Activated naive CD8-positive, alpha-beta T cell (primary cell): ENCODE measurements around the gene APOBEC3C.
"Not testable (repeated sequence)": the region's sequence is repeated elsewhere in the genome, so short reads cannot be mapped to it uniquely, and the experiment has no call there.

Experiments
- H3K27ac Mint-ChIP-seq: one replicate; pipeline ENCODE4 v1.8.0; 2021; ENCODE audit warnings: mixed read lengths
- H3K27me3 Mint-ChIP-seq: one replicate; pipeline ENCODE4 v1.8.0; 2021; ENCODE audit warnings: mixed read lengths
- H3K36me3 Mint-ChIP-seq: one replicate; pipeline ENCODE4 v1.8.0; 2021; ENCODE audit warnings: mixed read lengths
- H3K4me1 Mint-ChIP-seq: one replicate; pipeline ENCODE4 v1.8.0; 2021; ENCODE audit warnings: low read depth, mixed read lengths
- H3K4me3 Mint-ChIP-seq: one replicate; pipeline ENCODE4 v1.8.0; 2021; ENCODE audit warnings: mild to moderate bottlenecking, mixed read lengths
- H3K9me3 Mint-ChIP-seq: one replicate; pipeline ENCODE4 v1.8.0; 2021; ENCODE audit warnings: low read depth, mixed read lengths

Gene APOBEC3C

GRCh38 chr22:39026509-39027150 lies 12.6 kb downstream of the APOBEC3C start:
- H3K4me1 Mint-ChIP-seq = peaks cover 49% of the 10 kb centered on the region

GRCh38 chr22:39027717-39028116 lies 13.7 kb downstream of the APOBEC3C start:
- Mint-ChIP-seq H3K36me3 (peaks cover 3% of the 10 kb centered on the region), H3K4me3 (peak overlapping the region; percentile 61), H3K9me3 (no peaks in the 10 kb centered on the region)

More at GRCh38 chr22:39026509-39027150, 12.6 kb downstream of the APOBEC3C start:
- Mint-ChIP-seq H3K27me3 (no peaks in the 10 kb centered on the region), H3K9me3 (no peaks in the 10 kb centered on the region), H3K4me3 (no peak overlapping the region), H3K27ac (peak overlapping the region; percentile 76), H3K36me3 (peaks cover 3% of the 10 kb centered on the region)

GRCh38 chr22:39028281-39028680 lies 14.2 kb downstream of the APOBEC3C start:
- Mint-ChIP-seq H3K4me3 (no peak overlapping the region), H3K36me3 (peaks cover 3% of the 10 kb centered on the region), H3K27ac (peak overlapping the region; percentile 87), H3K4me1 (peaks cover 39% of the 10 kb centered on the region), H3K9me3 (no peaks in the 10 kb centered on the region), H3K27me3 (no peaks in the 10 kb centered on the region)

More at GRCh38 chr22:39027717-39028116, 13.7 kb downstream of the APOBEC3C start:
- Mint-ChIP-seq H3K27me3 (no peaks in the 10 kb centered on the region), H3K27ac (peak overlapping the region; percentile 87), H3K4me1 (peaks cover 40% of the 10 kb centered on the region)

GRCh38 chr22:39029227-39029626 lies 15.2 kb downstream of the APOBEC3C start:
- Mint-ChIP-seq H3K4me1 (peaks cover 32% of the 10 kb centered on the region), H3K36me3 (peaks cover under 1% of the 10 kb centered on the region), H3K4me3 (no peak overlapping the region), H3K27me3 (no peaks in the 10 kb centered on the region), H3K27ac (no peak overlapping the region), H3K9me3 (no peaks in the 10 kb centered on the region)

GRCh38 chr22:39030705-39031104 lies 16.6 kb downstream of the APOBEC3C start:
- Mint-ChIP-seq H3K27me3 (no peaks in the 10 kb centered on the region), H3K36me3 (no peaks in the 10 kb centered on the region), H3K9me3 (no peaks in the 10 kb centered on the region), H3K4me1 (peaks cover 18% of the 10 kb centered on the region), H3K4me3 (no peak overlapping the region), H3K27ac (no peak overlapping the region)

- not testable (repeated sequence) for H3K9me3 Mint-ChIP-seq, H3K27ac Mint-ChIP-seq, H3K4me3 Mint-ChIP-seq, H3K27me3 Mint-ChIP-seq, H3K36me3 Mint-ChIP-seq
- peaks cover 15% of the 10 kb centered on the region for H3K4me1 Mint-ChIP-seq
Measured at GRCh38 chr22:39031434-39032295, 17.6 kb downstream of the APOBEC3C start.

GRCh38 chr22:39037071-39037470 lies 23.0 kb downstream of the APOBEC3C start:
- H3K9me3 Mint-ChIP-seq, H3K27me3 Mint-ChIP-seq, H3K4me3 Mint-ChIP-seq, H3K36me3 Mint-ChIP-seq: not testable (repeated sequence)
- peak overlapping the region; percentile 80 for H3K27ac Mint-ChIP-seq
- H3K4me1 Mint-ChIP-seq = peaks cover 34% of the 10 kb centered on the region

GRCh38 chr22:39039306-39040126 lies 25.5 kb downstream of the APOBEC3C start:
- H3K36me3 Mint-ChIP-seq = no peaks in the 10 kb centered on the region
- H3K4me3 Mint-ChIP-seq = peak overlapping the region; percentile 70
- no peaks in the 10 kb centered on the region for H3K9me3 Mint-ChIP-seq
- H3K4me1 Mint-ChIP-seq = peaks cover 37% of the 10 kb centered on the region
- H3K27me3 Mint-ChIP-seq = no peaks in the 10 kb centered on the region
- H3K27ac Mint-ChIP-seq = peak overlapping the region; percentile 84

GRCh38 chr22:39040155-39040537 lies 26.1 kb downstream of the APOBEC3C start:
- Mint-ChIP-seq H3K4me3 (peak overlapping the region; percentile 70), H3K27ac (peak overlapping the region; percentile 84), H3K4me1 (peaks cover 40% of the 10 kb centered on the region)
- H3K9me3 Mint-ChIP-seq, H3K36me3 Mint-ChIP-seq, H3K27me3 Mint-ChIP-seq: not testable (repeated sequence)

- not testable (repeated sequence) for H3K9me3 Mint-ChIP-seq, H3K36me3 Mint-ChIP-seq, H3K27me3 Mint-ChIP-seq
- Mint-ChIP-seq H3K4me1 (peaks cover 40% of the 10 kb centered on the region), H3K4me3 (peak within 1 kb of the TSS; percentile 89), H3K27ac (peak within 1 kb of the TSS; percentile 91)
Measured at GRCh38 chr22:39040538-39041296, 26.7 kb downstream of the APOBEC3C start, which contains the start of gene APOBEC3F. APOBEC3F (plus strand) TSS chr22:39040864; CDS start chr22:39040961, 97 bp downstream.

GRCh38 chr22:39041908-39042307 lies 27.9 kb downstream of the APOBEC3C start:
- H3K4me3 Mint-ChIP-seq = peak overlapping the region; percentile 89
- peaks cover 35% of the 10 kb centered on the region for H3K4me1 Mint-ChIP-seq
- H3K9me3 Mint-ChIP-seq = no peaks in the 10 kb centered on the region
- H3K27me3 Mint-ChIP-seq = no peaks in the 10 kb centered on the region
- H3K27ac Mint-ChIP-seq = peak overlapping the region; percentile 91
- no peaks in the 10 kb centered on the region for H3K36me3 Mint-ChIP-seq

- H3K4me3 Mint-ChIP-seq, H3K36me3 Mint-ChIP-seq, H3K27ac Mint-ChIP-seq, H3K27me3 Mint-ChIP-seq, H3K9me3 Mint-ChIP-seq: not testable (repeated sequence)
- peaks cover 30% of the 10 kb centered on the region for H3K4me1 Mint-ChIP-seq
Measured at GRCh38 chr22:39043063-39043462, 29.0 kb downstream of the APOBEC3C start.

- H3K9me3 Mint-ChIP-seq, H3K4me3 Mint-ChIP-seq, H3K27me3 Mint-ChIP-seq, H3K36me3 Mint-ChIP-seq: not testable (repeated sequence)
- Mint-ChIP-seq H3K27ac (peak overlapping the region; percentile 34), H3K4me1 (peaks cover 18% of the 10 kb centered on the region)
Measured at GRCh38 chr22:39045136-39045535, 31.1 kb downstream of the APOBEC3C start.

GRCh38 chr22:39049486-39049885 lies 35.4 kb downstream of the APOBEC3C start:
- not testable (repeated sequence) for H3K9me3 Mint-ChIP-seq, H3K4me1 Mint-ChIP-seq, H3K27ac Mint-ChIP-seq, H3K27me3 Mint-ChIP-seq, H3K36me3 Mint-ChIP-seq, H3K4me3 Mint-ChIP-seq
